Renal pelvis (tissue), 4 donors: ENCODE data around the gene HUS1B. TPM values are rescaled to one million over a fixed set of nuclear protein-coding genes. Genes with fewer than 3 reads are reported as not detected.

ENCODE experiments used
- DNase-seq: peaks from one replicate; pipeline ENCODE4 v3.0.0-alpha.2; 2013
- polyA plus RNA-seq, 3 donors: library from polyadenylated mRNA; unstranded; fragments of 120-200 nt; gene quantifications; one replicate each; pipeline ENCODE4 v1.2.1, GENCODE V29; 2013; ENCODE audit not compliant: insufficient read length in 3 of 3

HUS1B gene
- polyA plus RNA-seq, 3 donors: 0.11 to 0.22 TPM; not detected in 1

DNA sequence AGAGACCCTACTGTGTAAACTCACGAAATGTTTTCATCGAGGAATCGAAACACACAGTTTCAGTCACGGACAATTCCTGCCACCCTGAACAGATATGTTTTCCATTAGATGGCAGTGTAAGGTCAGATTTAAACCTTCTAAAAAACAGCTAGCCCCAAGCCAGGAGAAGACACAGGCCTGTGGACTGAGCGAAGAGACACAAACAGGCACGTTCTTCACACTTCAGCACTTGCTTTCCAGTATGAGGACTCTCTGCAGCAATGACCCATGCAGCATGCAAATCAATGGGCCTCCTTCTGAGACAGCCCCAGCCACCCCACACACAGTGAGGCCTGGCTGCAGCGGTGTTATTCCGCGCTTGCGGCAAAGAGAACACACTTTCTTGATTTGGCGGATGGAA lies 31.9 kb downstream of the HUS1B start:
- DNase-seq: peak; percentile 23

- no peak for DNase-seq
Measured at GRCh38 chr6:622462-622861, 34.4 kb downstream of the HUS1B start.

DNA sequence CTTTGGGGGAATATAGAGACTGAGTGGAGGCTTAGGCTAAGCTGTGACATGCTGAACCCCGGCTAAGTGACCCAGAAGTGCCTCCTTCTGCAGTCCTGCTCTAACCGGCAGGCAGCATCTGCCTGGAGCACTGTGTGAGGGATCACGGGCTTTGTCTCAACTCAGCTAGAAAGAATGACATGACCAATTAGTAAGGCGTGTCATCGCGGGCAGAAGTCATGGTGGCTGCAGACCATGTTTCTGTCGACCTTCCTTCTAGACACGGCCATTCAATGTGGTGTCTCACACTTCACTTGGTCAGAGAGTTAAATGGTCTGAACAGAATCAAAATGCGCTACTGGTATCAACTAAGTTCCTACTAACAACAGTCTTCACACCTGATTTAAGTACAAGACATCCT lies 35.0 kb downstream of the HUS1B start:
- no peak for DNase-seq

DNA sequence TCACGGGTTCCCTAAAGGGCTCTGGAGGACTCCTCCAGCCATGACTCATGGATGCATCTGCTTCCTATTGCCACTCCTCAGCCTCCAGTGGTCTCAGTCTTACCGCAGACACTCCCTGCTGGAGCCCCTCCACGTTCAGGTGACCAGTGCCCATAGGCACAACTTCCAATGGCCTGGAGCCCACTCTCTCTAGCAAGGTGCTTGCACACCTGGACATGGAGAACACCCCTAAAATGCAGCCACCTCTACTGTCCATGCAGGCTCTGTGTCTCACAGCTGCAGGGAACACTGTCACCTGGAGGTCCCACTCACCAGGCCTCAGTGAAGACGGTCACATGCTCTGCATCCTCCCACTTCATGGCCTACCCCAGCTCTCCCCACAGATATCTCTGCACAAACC lies 36.0 kb downstream of the HUS1B start:
- no peak for DNase-seq

GRCh38 chr6:620166-620565 lies 36.7 kb downstream of the HUS1B start:
- no peak for DNase-seq

DNA sequence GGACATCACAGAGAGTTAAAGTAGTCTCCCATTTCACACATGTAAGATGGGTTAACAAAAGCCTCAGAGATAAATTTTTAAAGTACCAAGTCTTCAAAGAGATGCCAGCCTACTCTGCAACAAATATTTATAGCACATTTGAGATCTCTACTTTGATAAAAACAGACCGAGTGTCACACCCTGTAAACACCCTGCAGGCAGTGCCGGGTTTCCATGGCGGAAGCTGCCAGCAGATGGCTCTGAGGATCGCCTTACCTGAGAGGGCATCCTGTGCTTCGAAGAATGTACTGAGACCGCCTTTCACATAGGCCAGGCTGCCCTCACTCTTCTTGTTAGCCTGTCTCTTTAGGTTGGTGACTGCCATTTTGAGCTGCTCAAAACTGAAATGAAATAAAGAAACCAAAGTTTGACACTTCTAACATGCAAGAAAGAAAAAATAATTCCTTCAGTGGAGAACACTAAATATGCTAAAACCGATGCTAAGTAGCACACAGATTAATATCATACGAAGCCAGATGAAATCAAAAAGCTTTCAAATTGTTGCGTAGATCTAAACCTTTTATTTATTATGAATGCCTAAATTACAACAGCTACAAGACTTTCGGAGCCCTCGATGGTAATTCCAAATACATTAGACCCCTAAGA lies 39.3 kb downstream of the HUS1B start:
- no peak for DNase-seq

DNA sequence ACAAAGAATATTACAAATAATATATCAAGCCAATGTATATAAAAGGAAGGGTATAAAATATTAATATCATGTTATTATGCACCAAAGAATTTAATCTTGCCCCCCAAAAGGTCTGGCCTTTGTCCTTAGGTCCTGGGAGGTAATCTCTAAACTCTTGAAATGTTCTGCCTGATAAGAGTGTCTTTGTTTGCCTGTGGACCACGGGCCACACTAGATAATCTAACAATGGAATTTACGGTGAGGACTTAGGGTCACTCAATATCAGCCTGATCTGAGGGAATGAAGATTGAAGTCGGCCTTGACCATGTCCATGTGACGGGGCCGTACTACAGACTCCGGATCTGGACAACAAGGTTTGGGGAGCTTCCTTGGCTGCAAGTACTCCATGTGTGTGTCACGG lies 42.9 kb downstream of the HUS1B start:
- DNase-seq: no peak

DNA sequence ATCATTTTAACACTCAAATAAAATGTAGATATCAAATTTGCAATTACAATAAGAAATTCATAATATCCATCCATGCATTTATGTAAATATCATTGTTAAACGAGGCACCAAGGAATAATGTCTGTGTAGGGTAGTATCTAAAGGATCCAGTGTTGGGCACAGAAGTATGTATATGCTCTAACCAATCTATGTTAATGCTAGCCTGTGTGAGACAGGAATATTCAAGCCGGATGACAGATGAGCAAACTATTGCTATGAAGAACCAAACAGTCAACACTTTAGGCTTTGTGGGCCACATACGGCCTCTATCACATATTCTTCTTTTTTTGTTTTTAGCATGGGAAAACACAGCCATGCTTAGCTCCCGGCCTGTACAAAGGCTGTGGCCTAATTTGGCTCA lies 45.0 kb downstream of the HUS1B start:
- DNase-seq: no peak

- DNase-seq: no peak
Measured at GRCh38 chr6:610882-611281, 46.0 kb downstream of the HUS1B start.

- no peak for DNase-seq
Measured at GRCh38 chr6:609905-610304, 47.0 kb downstream of the HUS1B start.

- no peak for DNase-seq
Measured at GRCh38 chr6:606829-607379, 50.0 kb downstream of the HUS1B start.

Other genes starting within 250 kb of the HUS1B start
- gene EXOC2, start 36.0 kb upstream of the HUS1B start, polyA plus RNA-seq: 10 to 100 TPM; 20.4 to 24.4 (median 23.1) TPM